Spinal cord (tissue), 10 donors: ENCODE data around the gene FMO4. TPM values are rescaled to one million over a fixed set of nuclear protein-coding genes. Genes with fewer than 3 reads are reported as not detected.
"Not testable (repeated sequence)": the region's sequence is repeated elsewhere in the genome, so short reads cannot be mapped to it uniquely, and the experiment has no call there.

ENCODE experiments used
- DNase-seq, 6 donors: peaks; one replicate each; pipeline versions ENCODE4 v3.0.0 to v3.0.0-alpha.2; 2013 to 2015; ENCODE audit warnings: low spot score in 6 of 6, low read depth in 4 of 6
- H3K27ac ChIP-seq: one replicate; pipeline ENCODE4 v1.5.1; 2013; ENCODE audit warnings: low read depth, low read length, control low read depth
- H3K27me3 ChIP-seq: one replicate; pipeline ENCODE4 v1.6.1; 2013; ENCODE audit warnings: low read length; ENCODE audit not compliant: control insufficient read depth, insufficient read depth
- H3K36me3 ChIP-seq: one replicate; pipeline ENCODE4 v1.6.1; 2013; ENCODE audit warnings: low read length; ENCODE audit not compliant: control insufficient read depth, insufficient read depth
- H3K4me1 ChIP-seq: one replicate; pipeline ENCODE4 v1.6.1; 2013; ENCODE audit warnings: low read length; ENCODE audit not compliant: control insufficient read depth, insufficient read depth
- H3K4me3 ChIP-seq: one replicate; pipeline ENCODE4 v1.5.1; 2013; ENCODE audit warnings: low read depth, low read length, control low read depth
- H3K9me3 ChIP-seq: one replicate; pipeline ENCODE4 v1.6.1; 2013; ENCODE audit warnings: low read length; ENCODE audit not compliant: control insufficient read depth, insufficient read depth
- WGBS: methylation state at CpG from one replicate; pipeline ENCODE4 v1.1.5; 2013; ENCODE audit warnings: missing lambda C conversion rate; ENCODE audit not compliant: insufficient coverage; 5-methylcytosine and 5-hydroxymethylcytosine counted together
- polyA plus RNA-seq, 2 donors: library from polyadenylated mRNA; unstranded; fragments of 120-200 nt; gene quantifications; one replicate each; pipeline ENCODE4 v1.2.1, GENCODE V29; 2013; ENCODE audit not compliant: insufficient read length in 2 of 2
- total RNA-seq, 2 donors: library from RNA; depleted of rRNA in 1 of 2; stranded (reverse); fragments of 120-200 nt in 1 of 2; fragments of >200 nt in 1 of 2; gene quantifications; one replicate each; pipeline versions ENCODE4 v1.2.3 to v1.2.4, GENCODE V29; 2013 to 2014
- donor health status: healthy.

Gene FMO4
- total and polyA plus RNA-seq, 4 donors, result 1.4 to 5.8 (median 4.7) TPM

DNA sequence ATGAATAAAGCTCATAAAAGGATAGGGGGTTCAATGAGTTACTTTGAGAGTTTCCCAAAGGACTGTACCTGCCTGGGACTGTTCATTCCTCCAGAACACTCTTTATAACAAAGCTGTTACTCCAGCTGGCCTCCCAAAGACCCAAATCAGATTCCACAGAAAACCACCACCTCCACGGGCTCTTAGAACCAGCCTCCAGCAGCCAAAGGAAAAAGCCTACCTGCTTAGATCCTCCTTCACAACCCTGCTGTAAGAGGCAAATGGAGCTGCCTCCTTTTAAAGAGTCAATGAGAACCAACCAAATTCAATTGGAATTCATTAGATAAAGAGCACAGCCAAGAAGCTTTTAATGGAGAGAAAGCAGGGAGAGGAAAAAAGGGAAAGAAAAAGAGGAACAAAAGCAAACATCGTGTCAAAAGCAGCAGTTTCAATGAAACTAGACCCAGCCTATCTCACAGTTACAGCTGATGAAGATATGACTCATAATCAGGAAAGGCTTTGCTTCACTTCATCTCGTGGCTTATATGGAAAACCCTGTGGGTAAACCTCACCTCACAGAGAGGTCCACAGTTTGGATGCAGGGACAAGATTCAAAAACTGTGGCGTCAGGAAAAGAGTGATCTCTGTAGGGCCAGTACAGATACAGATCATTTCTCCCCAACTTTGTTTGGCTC, 27.8 kb upstream of the FMO4 start:
- DNase-seq, result no peak
- 83% methylated on average over 3 of the region's 4 CpGs for WGBS
- Histone ChIP-seq H3K27ac (no peak overlapping the region), H3K9me3 (no peaks in the 10 kb centered on the region), H3K36me3 (no peaks in the 10 kb centered on the region), H3K4me3 (no peak overlapping the region), H3K4me1 (no peaks in the 10 kb centered on the region), H3K27me3 (no peaks in the 10 kb centered on the region)

- Histone ChIP-seq H3K27ac (no peak overlapping the region), H3K4me1 (no peaks in the 10 kb centered on the region), H3K4me3 (no peak overlapping the region), H3K36me3 (no peaks in the 10 kb centered on the region), H3K9me3 (no peaks in the 10 kb centered on the region), H3K27me3 (no peaks in the 10 kb centered on the region)
- no peak for DNase-seq
- 82% methylated on average over 2 of the region's 2 CpGs for WGBS
These were observed 23.4 kb upstream of the FMO4 start for GRCh38 chr1:171290621-171291020.

DNA sequence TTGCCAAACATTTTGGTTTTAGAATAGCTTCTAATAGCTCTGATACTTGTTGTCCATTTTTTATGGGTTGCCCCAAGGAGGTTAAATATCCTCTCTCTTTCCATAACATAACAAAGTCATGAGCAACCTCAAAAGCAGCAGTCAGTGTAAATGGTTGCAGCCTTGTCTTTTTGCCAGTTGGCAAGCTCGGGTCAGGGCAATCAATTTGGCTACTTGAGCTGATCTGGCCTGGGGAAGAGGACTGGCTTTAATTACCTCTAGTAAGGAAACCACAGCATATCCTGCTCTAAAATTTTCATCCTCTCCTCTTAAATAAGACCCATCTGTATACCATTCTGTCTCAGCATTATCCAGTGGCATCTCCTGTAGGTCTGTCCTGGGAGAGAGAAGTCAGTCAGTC, 21.2 kb upstream of the FMO4 start:
- no peaks in the 10 kb centered on the region for H3K9me3 ChIP-seq
- 38% methylated on average over 1 of the region's 1 CpG for WGBS
- peak in 1 of 6 donors; percentile 15 for DNase-seq

DNA sequence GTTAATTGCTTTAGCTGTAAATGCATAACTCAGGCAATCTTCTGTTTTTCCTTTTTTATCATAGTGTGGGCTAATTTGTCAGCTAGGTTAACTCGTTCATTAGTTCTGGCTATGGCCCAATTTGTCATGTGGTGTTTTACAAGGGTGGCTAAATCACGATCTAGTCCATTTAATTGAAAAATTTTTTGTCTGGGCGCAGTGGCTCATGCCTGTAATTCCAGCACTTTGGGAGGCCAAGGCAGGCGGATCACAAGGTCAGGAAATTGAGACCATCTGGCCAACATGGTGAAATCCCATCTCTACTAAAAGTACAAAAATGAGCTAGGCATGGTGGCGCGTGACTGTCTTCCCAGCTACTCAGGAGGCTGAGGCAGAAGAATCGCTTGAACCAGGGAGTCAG, 18.6 kb upstream of the FMO4 start:
- not testable (repeated sequence) for H3K27ac ChIP-seq, H3K4me1 ChIP-seq, H3K4me3 ChIP-seq, H3K9me3 ChIP-seq, H3K27me3 ChIP-seq, H3K36me3 ChIP-seq, DNase-seq
- 88% methylated on average over 6 of the region's 7 CpGs for WGBS

More for the DNA sequence above, 21.2 kb upstream of the FMO4 start:
- Histone ChIP-seq H3K27ac (no peak overlapping the region), H3K27me3 (no peaks in the 10 kb centered on the region), H3K36me3 (no peaks in the 10 kb centered on the region), H3K4me3 (no peak overlapping the region), H3K4me1 (no peaks in the 10 kb centered on the region)

- Histone ChIP-seq H3K36me3 (no peaks in the 10 kb centered on the region), H3K27me3 (no peaks in the 10 kb centered on the region), H3K9me3 (peaks cover 8% of the 10 kb centered on the region), H3K4me1 (no peaks in the 10 kb centered on the region), H3K4me3 (no peak overlapping the region), H3K27ac (no peak overlapping the region)
- WGBS, result 88% methylated on average over 2 of the region's 3 CpGs
- DNase-seq, result no peak
These were observed 18.2 kb upstream of the FMO4 start for GRCh38 chr1:171295821-171296220.

DNA sequence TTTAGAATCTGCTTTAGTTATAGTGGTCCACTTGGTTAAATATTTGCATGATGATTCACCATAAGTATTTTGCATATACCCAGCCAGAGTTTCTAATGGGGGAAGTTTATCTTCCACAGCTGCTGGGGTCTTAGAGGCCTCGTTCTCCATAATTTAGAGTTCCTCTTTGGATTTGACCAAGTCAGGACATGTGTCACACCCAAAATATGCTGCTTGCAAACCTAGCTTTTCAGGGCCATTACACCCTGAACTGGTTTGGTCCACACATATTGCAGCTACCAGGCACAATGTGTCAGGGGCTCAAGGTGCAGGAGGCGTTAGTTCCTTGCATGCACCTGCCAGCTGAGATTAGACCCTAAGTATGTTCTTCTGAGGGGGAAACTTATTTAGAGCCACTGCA, 17.1 kb upstream of the FMO4 start:
- H3K4me3 ChIP-seq, result no peak overlapping the region
- H3K27me3 ChIP-seq, result no peaks in the 10 kb centered on the region
- H3K9me3 ChIP-seq, result peaks cover 11% of the 10 kb centered on the region
- no peaks in the 10 kb centered on the region for H3K4me1 ChIP-seq
- H3K36me3 ChIP-seq, result no peaks in the 10 kb centered on the region
- no peak overlapping the region for H3K27ac ChIP-seq
- 100% methylated on average over 1 of the region's 2 CpGs for WGBS
- DNase-seq, result no peak

- DNase-seq, result no peak
- H3K27me3 ChIP-seq, result no peaks in the 10 kb centered on the region
- H3K27ac ChIP-seq, result no peak overlapping the region
- no peaks in the 10 kb centered on the region for H3K36me3 ChIP-seq
- 88% methylated on average over 2 of the region's 4 CpGs for WGBS
- no peak overlapping the region for H3K4me3 ChIP-seq
- peaks cover 11% of the 10 kb centered on the region for H3K9me3 ChIP-seq
- H3K4me1 ChIP-seq, result no peaks in the 10 kb centered on the region
These were observed 15.3 kb upstream of the FMO4 start for GRCh38 chr1:171298696-171299095.

DNA sequence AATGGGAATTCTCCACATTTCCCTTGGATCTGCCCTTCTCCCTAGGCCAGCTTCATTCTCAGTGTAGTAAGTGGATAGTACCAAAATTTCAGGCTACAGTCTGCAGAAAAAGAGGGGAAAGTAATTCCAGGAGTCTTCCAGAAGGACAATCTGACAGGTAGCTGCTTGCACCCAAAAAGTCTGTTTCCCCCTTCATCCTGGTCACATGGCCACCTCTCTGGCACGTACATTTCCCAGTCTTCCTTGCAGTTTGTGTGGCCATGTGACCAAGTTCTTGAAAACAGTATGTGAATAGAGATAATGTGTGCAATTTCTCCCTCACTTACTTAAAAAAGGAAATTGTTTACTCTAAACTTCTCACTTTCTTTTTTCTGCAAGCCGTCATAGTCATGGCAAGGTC, 14.6 kb upstream of the FMO4 start:
- no peaks in the 10 kb centered on the region for H3K4me1 ChIP-seq
- peaks cover 11% of the 10 kb centered on the region for H3K9me3 ChIP-seq
- WGBS, result 94% methylated on average over 1 of the region's 2 CpGs
- H3K36me3 ChIP-seq, result no peaks in the 10 kb centered on the region
- H3K27ac ChIP-seq, result no peak overlapping the region
- H3K4me3 ChIP-seq, result no peak overlapping the region
- no peaks in the 10 kb centered on the region for H3K27me3 ChIP-seq
- no peak for DNase-seq

- Histone ChIP-seq H3K4me3 (no peak overlapping the region), H3K4me1 (no peaks in the 10 kb centered on the region), H3K36me3 (no peaks in the 10 kb centered on the region), H3K27me3 (no peaks in the 10 kb centered on the region), H3K9me3 (peaks cover 11% of the 10 kb centered on the region), H3K27ac (no peak overlapping the region)
- no CpG with 5 or more reads among the region's 1 CpG for WGBS
- no peak for DNase-seq
These were observed 13.6 kb upstream of the FMO4 start for GRCh38 chr1:171300401-171300800.

- no peaks in the 10 kb centered on the region for H3K27me3 ChIP-seq
- H3K27ac ChIP-seq, result no peak overlapping the region
- no peak for DNase-seq
- H3K4me1 ChIP-seq, result no peaks in the 10 kb centered on the region
- no peak overlapping the region for H3K4me3 ChIP-seq
- no peaks in the 10 kb centered on the region for H3K36me3 ChIP-seq
- 73% methylated on average over 2 of the region's 3 CpGs for WGBS
- H3K9me3 ChIP-seq, result no peaks in the 10 kb centered on the region
These were observed 3.3 kb upstream of the FMO4 start for GRCh38 chr1:171310661-171311087.
